SK-N-SH (cell line): Measurements from ENCODE around the gene CTTN. TPM values are rescaled to one million over a fixed set of nuclear protein-coding genes. Genes with fewer than 3 reads are reported as not detected.

Experiments
- CTCF ChIA-PET: fragments of 300-600, 350-600 bp; formaldehyde crosslinking; extraction: SDS; loops from one replicate; lab custom pipeline; 2021; lab: Yijun Ruan, JAX
- POLR2A ChIA-PET: fragments of 350-600 bp; sonication (Branson Sonifier 250); formaldehyde crosslinking; extraction: SDS; loops from one replicate; lab custom pipeline; 2020; ENCODE audit warnings: antibody characterized with exemption, inconsistent platforms; lab: Yijun Ruan, JAX
- DNase-seq: peaks from one replicate; pipeline ENCODE4 v3.0.0; 2012
- H2AFZ ChIP-seq: fragments of 200-600 bp; sonication (generic); 2 replicates; pipeline ENCODE4 v1.8.1; 2016; ENCODE audit warnings: antibody characterized with exemption, mild to moderate bottlenecking, low read depth
- H3F3A ChIP-seq: fragments of 200-600 bp; sonication (generic); replicated peaks from 2 replicates; pipeline ENCODE3; 2016; ENCODE audit warnings: antibody characterized with exemption, mild to moderate bottlenecking; ENCODE audit not compliant: insufficient read depth
- H3K27ac ChIP-seq, 2 experiments: fragments of 200-500 bp in 1 of 2; fragments of 200-600 bp in 1 of 2; sonication (Bioruptor generic) in 1 of 2; sonication (generic), shearing (Covaris generic) in 1 of 2; 2 replicates each; pipeline versions ENCODE4 v1.5.1 to v1.6.1; 2014 to 2016; ENCODE audit warnings: low read depth in 2 of 2, inconsistent platforms in 1 of 2, low read length in 1 of 2, mild to moderate bottlenecking in 1 of 2, mixed read lengths in 1 of 2
- H3K27me3 ChIP-seq: fragments of 200-600 bp; sonication (generic), shearing (Covaris generic); 2 replicates; pipeline ENCODE4 v1.6.1; 2016; ENCODE audit warnings: mixed run types; ENCODE audit not compliant: insufficient read depth
- H3K36me3 ChIP-seq, 2 experiments: fragments of 200-500 bp in 1 of 2; fragments of 200-600 bp in 1 of 2; sonication (Bioruptor generic) in 1 of 2; sonication (generic) in 1 of 2; replicated peaks in 1 of 2; 2 replicates each; pipeline versions ENCODE3 to v1.5.1; 2014 to 2016; ENCODE audit warnings: low read length in 1 of 2, mild to moderate bottlenecking in 1 of 2; ENCODE audit not compliant: insufficient read depth in 2 of 2, control insufficient read depth in 1 of 2
- H3K4me1 ChIP-seq, 2 experiments: fragments of 200-500 bp in 1 of 2; fragments of 200-600 bp in 1 of 2; sonication (Bioruptor generic) in 1 of 2; sonication (generic), shearing (Covaris generic) in 1 of 2; 2 replicates each; pipeline versions ENCODE4 v1.5.1 to v1.6.1; 2014 to 2016; ENCODE audit warnings: low read depth in 1 of 2, low read length in 1 of 2, mixed run types in 1 of 2; ENCODE audit not compliant: insufficient read depth in 2 of 2, control insufficient read depth in 1 of 2
- H3K4me2 ChIP-seq: fragments of 200-600 bp; sonication (generic), shearing (Covaris generic); 2 replicates; pipeline ENCODE4 v1.6.1; 2017; ENCODE audit warnings: mixed run types
- H3K4me3 ChIP-seq, 2 experiments: fragments of 200-500 bp in 1 of 2; fragments of 200-600 bp in 1 of 2; sonication (Bioruptor generic) in 1 of 2; sonication (generic), shearing (Covaris generic) in 1 of 2; 2 replicates each; pipeline versions ENCODE4 v1.5.1 to v1.8.1; 2014 to 2016; ENCODE audit warnings: low read depth in 2 of 2, inconsistent platforms in 1 of 2, low read length in 1 of 2, mild to moderate bottlenecking in 1 of 2, mixed read lengths in 1 of 2, moderate library complexity in 1 of 2
- H3K79me2 ChIP-seq: fragments of 200-600 bp; sonication (generic); 2 replicates; pipeline ENCODE4 v1.8.1; 2017; ENCODE audit warnings: mild to moderate bottlenecking; ENCODE audit not compliant: insufficient read depth
- H3K9ac ChIP-seq: fragments of 200-600 bp; sonication (generic); 2 replicates; pipeline ENCODE4 v1.6.1; 2017; ENCODE audit warnings: mixed run types
- H3K9me2 ChIP-seq: fragments of 200-600 bp; sonication (generic); 2 replicates; pipeline ENCODE4 v1.6.1; 2017; ENCODE audit warnings: mixed run types
- H3K9me3 ChIP-seq: fragments of 200-600 bp; sonication (generic); 2 replicates; pipeline ENCODE4 v1.6.1; 2017; ENCODE audit warnings: mixed run types, mild to moderate bottlenecking, moderate library complexity
- H4K20me1 ChIP-seq: fragments of 200-600 bp; sonication (generic); 2 replicates; pipeline ENCODE4 v1.6.1; 2017; ENCODE audit warnings: mild to moderate bottlenecking, mixed run types; ENCODE audit not compliant: insufficient read depth
- FOXJ3 ChIP-seq: sonication (generic); formaldehyde crosslinking; IDR thresholded peaks from 2 replicates; pipeline ENCODE4 v1.5.1; 2020; ENCODE audit warnings: mild to moderate bottlenecking, missing genetic modification reagents
- FOXM1 ChIP-seq: IDR thresholded peaks from 2 replicates; pipeline ENCODE4 v1.4.0; 2012; ENCODE audit warnings: low read depth, mild to moderate bottlenecking
- GABPA ChIP-seq: IDR thresholded peaks from 2 replicates; pipeline ENCODE4 v1.4.0; 2012; ENCODE audit warnings: low read depth, mild to moderate bottlenecking
- JUND ChIP-seq: IDR thresholded peaks from 2 replicates; pipeline ENCODE4 v1.4.0; 2012
- MEF2A ChIP-seq: IDR thresholded peaks from 2 replicates; pipeline ENCODE4 v1.4.0; 2012; ENCODE audit warnings: low read depth, borderline replicate concordance
- NFIC ChIP-seq: IDR thresholded peaks from 2 replicates; pipeline ENCODE4 v1.4.0; 2012; ENCODE audit warnings: borderline replicate concordance
- RAD21 ChIP-seq: IDR thresholded peaks from 2 replicates; pipeline ENCODE4 v1.6.1; 2012; ENCODE audit warnings: mild to moderate bottlenecking, low read length
- SMC3 ChIP-seq: IDR thresholded peaks from 2 replicates; pipeline ENCODE4 v1.6.1; 2012; ENCODE audit warnings: low read depth, low read length, improper control_type of control experiment
- YY1 ChIP-seq: IDR thresholded peaks from 2 replicates; pipeline ENCODE4 v1.4.0; 2012; ENCODE audit warnings: low read depth, mild to moderate bottlenecking
- WGBS: methylation state at CpG from one replicate; pipeline ENCODE4 v1.1.6; 2017; ENCODE audit warnings: low lambda C conversion rate; 5-methylcytosine and 5-hydroxymethylcytosine counted together
- polyA plus RNA-seq, 3 experiments: library from polyadenylated mRNA; depleted of rRNA; stranded (reverse); fragments of >200 nt; gene quantifications; 2 replicates each; pipeline ENCODE4 v1.2.3, GENCODE V29; 2012
- TF ChIP-seq, protein P1 (sequence below): fragments of 150-350 bp; IDR thresholded peaks from 2 replicates; pipeline ENCODE4 v1.6.1; 2016; ENCODE audit warnings: mild to moderate bottlenecking, low read depth, low read length
- TF ChIP-seq, protein P2 (sequence below): IDR thresholded peaks from 2 replicates; pipeline ENCODE4 v1.6.1; 2012; ENCODE audit warnings: mild to moderate bottlenecking, low read depth, low read length, moderate library complexity
- TF ChIP-seq, protein P3 (sequence below): IDR thresholded peaks from 2 replicates; pipeline ENCODE4 v1.4.0; 2012; ENCODE audit warnings: low read depth, borderline replicate concordance
- TF ChIP-seq, protein P4 (sequence below): IDR thresholded peaks from 2 replicates; pipeline ENCODE4 v1.4.0; 2012; ENCODE audit warnings: low read depth, borderline replicate concordance

CTTN gene
- polyA plus RNA-seq, 1 of the 3 experiments (the other 2 are of a cell fraction): 243 TPM

DNA sequence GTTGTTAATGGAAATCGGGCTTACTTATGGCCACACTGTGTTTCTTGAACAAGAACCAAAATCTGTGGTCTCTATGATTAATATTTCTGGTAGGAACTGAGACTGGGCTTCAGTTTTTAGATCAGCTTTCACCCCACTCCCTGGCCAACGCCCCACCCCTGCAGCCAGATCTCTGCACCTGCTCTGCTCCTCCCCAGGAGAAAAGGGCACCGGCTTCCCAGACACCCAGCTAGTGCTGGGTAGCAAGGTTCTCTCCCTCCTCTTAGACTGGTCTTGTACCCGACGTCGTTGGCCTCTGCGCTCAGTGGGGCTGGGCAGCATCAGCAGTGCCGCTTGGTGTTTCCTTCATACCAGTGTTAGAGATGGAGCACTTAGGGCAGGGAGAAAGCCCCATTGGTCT lies 17.0 kb upstream of the CTTN start:
- Histone ChIP-seq H3K4me1 (peaks cover 7 to 15% of the 10 kb centered on the region in 2 experiments; a peak in 1 of 4 replicates), H3K9me2 (no peaks in the 10 kb centered on the region), H3F3A (no peaks in the 10 kb centered on the region), H3K36me3 (peaks cover 44 to 47% of the 10 kb centered on the region in 2 experiments), H3K9ac (no peak overlapping the region), H4K20me1 (no peaks in the 10 kb centered on the region; the same call in 1 of the 2 replicates), H3K9me3 (no peaks in the 10 kb centered on the region), H3K27me3 (no peaks in the 10 kb centered on the region), H2AFZ (no peak overlapping the region), H3K79me2 (no peaks in the 10 kb centered on the region; the same call in none of the 2 replicates), H3K4me2 (no peak overlapping the region), H3K4me3 (no peak overlapping the region), H3K27ac (no peak overlapping the region)
- TF ChIP-seq RAD21 (no peak), FOXJ3 (CRISPR knock-in tag) (no peak), NFIC (no peak), FOXM1 (no peak), YY1 (no peak), JUND (no peak), GABPA (no peak), SMC3 (no peak), MEF2A (no peak)
- TF ChIP-seq, protein P1, sequence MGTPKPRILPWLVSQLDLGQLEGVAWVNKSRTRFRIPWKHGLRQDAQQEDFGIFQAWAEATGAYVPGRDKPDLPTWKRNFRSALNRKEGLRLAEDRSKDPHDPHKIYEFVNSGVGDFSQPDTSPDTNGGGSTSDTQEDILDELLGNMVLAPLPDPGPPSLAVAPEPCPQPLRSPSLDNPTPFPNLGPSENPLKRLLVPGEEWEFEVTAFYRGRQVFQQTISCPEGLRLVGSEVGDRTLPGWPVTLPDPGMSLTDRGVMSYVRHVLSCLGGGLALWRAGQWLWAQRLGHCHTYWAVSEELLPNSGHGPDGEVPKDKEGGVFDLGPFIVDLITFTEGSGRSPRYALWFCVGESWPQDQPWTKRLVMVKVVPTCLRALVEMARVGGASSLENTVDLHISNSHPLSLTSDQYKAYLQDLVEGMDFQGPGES: no peak
- TF ChIP-seq, protein P2, sequence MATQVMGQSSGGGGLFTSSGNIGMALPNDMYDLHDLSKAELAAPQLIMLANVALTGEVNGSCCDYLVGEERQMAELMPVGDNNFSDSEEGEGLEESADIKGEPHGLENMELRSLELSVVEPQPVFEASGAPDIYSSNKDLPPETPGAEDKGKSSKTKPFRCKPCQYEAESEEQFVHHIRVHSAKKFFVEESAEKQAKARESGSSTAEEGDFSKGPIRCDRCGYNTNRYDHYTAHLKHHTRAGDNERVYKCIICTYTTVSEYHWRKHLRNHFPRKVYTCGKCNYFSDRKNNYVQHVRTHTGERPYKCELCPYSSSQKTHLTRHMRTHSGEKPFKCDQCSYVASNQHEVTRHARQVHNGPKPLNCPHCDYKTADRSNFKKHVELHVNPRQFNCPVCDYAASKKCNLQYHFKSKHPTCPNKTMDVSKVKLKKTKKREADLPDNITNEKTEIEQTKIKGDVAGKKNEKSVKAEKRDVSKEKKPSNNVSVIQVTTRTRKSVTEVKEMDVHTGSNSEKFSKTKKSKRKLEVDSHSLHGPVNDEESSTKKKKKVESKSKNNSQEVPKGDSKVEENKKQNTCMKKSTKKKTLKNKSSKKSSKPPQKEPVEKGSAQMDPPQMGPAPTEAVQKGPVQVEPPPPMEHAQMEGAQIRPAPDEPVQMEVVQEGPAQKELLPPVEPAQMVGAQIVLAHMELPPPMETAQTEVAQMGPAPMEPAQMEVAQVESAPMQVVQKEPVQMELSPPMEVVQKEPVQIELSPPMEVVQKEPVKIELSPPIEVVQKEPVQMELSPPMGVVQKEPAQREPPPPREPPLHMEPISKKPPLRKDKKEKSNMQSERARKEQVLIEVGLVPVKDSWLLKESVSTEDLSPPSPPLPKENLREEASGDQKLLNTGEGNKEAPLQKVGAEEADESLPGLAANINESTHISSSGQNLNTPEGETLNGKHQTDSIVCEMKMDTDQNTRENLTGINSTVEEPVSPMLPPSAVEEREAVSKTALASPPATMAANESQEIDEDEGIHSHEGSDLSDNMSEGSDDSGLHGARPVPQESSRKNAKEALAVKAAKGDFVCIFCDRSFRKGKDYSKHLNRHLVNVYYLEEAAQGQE: no peak
- TF ChIP-seq, protein P3, sequence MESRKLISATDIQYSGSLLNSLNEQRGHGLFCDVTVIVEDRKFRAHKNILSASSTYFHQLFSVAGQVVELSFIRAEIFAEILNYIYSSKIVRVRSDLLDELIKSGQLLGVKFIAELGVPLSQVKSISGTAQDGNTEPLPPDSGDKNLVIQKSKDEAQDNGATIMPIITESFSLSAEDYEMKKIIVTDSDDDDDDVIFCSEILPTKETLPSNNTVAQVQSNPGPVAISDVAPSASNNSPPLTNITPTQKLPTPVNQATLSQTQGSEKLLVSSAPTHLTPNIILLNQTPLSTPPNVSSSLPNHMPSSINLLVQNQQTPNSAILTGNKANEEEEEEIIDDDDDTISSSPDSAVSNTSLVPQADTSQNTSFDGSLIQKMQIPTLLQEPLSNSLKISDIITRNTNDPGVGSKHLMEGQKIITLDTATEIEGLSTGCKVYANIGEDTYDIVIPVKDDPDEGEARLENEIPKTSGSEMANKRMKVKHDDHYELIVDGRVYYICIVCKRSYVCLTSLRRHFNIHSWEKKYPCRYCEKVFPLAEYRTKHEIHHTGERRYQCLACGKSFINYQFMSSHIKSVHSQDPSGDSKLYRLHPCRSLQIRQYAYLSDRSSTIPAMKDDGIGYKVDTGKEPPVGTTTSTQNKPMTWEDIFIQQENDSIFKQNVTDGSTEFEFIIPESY: no peak
- TF ChIP-seq, protein P4, sequence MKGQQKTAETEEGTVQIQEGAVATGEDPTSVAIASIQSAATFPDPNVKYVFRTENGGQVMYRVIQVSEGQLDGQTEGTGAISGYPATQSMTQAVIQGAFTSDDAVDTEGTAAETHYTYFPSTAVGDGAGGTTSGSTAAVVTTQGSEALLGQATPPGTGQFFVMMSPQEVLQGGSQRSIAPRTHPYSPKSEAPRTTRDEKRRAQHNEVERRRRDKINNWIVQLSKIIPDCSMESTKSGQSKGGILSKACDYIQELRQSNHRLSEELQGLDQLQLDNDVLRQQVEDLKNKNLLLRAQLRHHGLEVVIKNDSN: no peak
- no peak for DNase-seq
- 92% methylated on average over 8 of the region's 8 CpGs for WGBS
- CTCF ChIA-PET: no interaction called here
- POLR2A ChIA-PET: no interaction called here
